ENCODE measurements around the gene MSRB3. TPM values are rescaled to one million over a fixed set of nuclear protein-coding genes. Genes with fewer than 3 reads are reported as not detected.

MSRB3 gene
- total RNA-seq, 1 experiment from 2014 or later = 40.6 TPM

DNA sequence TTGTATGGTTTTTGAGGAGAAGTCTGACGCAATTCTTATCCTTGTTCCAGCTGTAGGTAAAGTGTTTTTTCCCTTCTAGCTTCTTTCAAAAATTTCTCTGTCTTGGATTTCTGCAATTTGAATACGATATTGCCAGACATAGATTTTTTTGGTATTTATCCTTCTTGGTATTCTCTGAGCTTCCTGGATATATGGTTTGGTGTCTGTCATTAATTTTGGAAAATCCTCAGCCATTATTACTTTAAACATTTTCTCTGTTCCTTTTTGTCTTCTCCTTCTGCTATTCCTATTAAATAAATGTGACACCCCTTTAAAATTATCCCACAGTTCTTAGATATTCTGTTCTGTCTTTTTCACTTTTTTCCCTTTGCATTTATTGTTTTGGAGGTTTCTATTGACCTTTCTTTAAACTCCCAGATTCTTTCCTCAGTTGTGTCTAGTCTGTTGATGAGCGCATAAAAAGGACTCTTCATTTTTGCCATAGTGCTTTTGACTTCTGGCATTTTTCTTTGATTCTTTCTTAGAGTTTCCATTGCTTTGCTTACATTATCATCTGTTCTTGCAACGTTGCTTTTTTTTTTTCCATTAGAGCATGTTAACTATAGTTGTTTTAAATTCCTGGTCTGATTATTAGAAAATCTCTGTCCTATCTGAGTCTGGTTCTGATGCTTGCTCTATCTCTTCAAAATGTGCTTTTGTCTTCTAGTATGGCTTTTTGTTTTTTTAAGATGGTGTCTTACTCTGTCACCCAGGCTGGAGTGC is 129.1 kb downstream of the MSRB3 start:
- Histone ChIP-seq H3K36me3 (no peaks in the 10 kb centered on the region), H3K4me3 (no peak overlapping the region), H3K27me3 (no peaks in the 10 kb centered on the region), H3K9me3 (peaks cover 4% of the 10 kb centered on the region; the same call in 1 of the 2 replicates)
- DNase-seq = no peak

DNA sequence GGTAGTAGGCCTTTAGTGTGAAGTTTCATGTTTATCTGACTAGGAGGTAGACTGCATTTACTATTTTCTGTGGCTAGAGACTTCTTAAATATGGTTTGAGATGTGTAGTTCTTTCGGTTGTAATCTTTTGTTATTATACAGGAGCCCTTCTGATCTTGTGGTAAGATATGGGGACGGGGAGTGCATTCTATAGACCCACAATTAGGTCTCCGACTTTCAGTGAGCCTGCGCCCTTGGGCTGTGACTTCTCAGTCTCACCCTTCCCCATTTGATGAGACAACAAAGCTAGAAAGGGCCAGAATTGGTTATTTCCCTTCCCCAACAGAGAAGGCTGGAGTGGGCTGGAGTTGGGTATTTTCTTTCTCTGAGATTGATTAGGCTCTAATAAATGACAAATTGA is 130.0 kb downstream of the MSRB3 start:
- H3K27me3 ChIP-seq = no peaks in the 10 kb centered on the region
- DNase-seq = no peak
- no peak overlapping the region for H3K4me3 ChIP-seq
- H3K36me3 ChIP-seq = no peaks in the 10 kb centered on the region
- peaks cover 4% of the 10 kb centered on the region; the same call in 1 of the 2 replicates for H3K9me3 ChIP-seq

GRCh38 chr12:65409726-65410125 is 131.2 kb downstream of the MSRB3 start:
- no peak for DNase-seq
- Histone ChIP-seq H3K4me3 (no peak overlapping the region), H3K36me3 (no peaks in the 10 kb centered on the region)

GRCh38 chr12:65411171-65411570 is 132.7 kb downstream of the MSRB3 start:
- no peaks in the 10 kb centered on the region for H3K36me3 ChIP-seq
- H3K4me3 ChIP-seq = no peak overlapping the region
- no peak for DNase-seq
- peaks cover 4% of the 10 kb centered on the region; the same call in 1 of the 2 replicates for H3K9me3 ChIP-seq
- H3K27me3 ChIP-seq = no peaks in the 10 kb centered on the region

More at GRCh38 chr12:65409726-65410125, 131.2 kb downstream of the MSRB3 start:
- Histone ChIP-seq H3K27me3 (no peaks in the 10 kb centered on the region), H3K9me3 (peaks cover 4% of the 10 kb centered on the region; the same call in 1 of the 2 replicates)

- peaks cover 3% of the 10 kb centered on the region; the same call in 1 of the 2 replicates for H3K36me3 ChIP-seq
- no peak overlapping the region for H3K4me3 ChIP-seq
- no peaks in the 10 kb centered on the region for H3K27me3 ChIP-seq
- DNase-seq = no peak
- no peaks in the 10 kb centered on the region for H3K9me3 ChIP-seq
Observed at GRCh38 chr12:65414526-65414925, 136.0 kb downstream of the MSRB3 start.

GRCh38 chr12:65415826-65416225 is 137.3 kb downstream of the MSRB3 start:
- peaks cover 1% of the 10 kb centered on the region; the same call in 1 of the 2 replicates for H3K9me3 ChIP-seq
- peaks cover 3% of the 10 kb centered on the region; the same call in 1 of the 2 replicates for H3K36me3 ChIP-seq
- H3K27me3 ChIP-seq = no peaks in the 10 kb centered on the region
- no peak for DNase-seq
- no peak overlapping the region for H3K4me3 ChIP-seq

DNA sequence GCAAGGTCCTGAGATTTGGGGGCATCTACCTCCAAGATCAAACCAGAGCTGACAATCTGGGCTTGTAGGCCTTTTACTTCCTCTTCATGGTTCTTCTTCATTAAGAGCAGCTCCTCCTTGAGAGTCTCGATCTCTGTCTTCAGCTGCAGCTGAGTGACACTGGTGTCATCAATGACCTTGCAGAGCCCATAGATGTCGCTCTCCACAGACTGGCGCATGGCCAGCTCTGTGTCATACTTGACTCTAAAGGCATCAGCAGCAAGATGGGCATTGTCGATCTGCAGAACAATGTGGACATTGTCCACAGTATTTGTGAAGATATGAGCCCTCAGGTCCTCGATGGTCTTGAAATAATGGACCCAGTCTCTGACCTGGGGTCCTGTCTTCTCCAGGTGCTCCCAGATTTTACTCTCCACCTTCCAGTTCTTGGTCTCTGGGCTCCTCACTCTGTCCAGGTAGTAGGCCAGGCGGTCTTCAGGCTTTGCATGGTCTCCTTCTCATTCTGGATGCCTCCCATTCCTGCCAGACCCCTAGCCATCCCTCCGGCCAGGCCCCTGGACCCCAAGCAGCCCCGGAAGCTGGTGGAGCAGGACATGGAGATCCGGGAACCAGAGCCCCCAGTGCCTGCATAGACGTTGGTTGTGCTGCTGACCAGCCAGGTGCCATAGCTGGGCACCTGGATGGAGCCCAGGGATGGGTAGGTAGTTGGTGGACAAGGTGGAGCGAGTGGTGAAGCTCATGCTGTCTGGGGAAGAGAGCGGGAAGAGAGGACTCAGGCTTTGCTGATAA is 141.0 kb downstream of the MSRB3 start:
- peaks cover 12% of the 10 kb centered on the region for H3K9me3 ChIP-seq
- H3K27me3 ChIP-seq = no peaks in the 10 kb centered on the region
- DNase-seq = no peak
- H3K36me3 ChIP-seq = peaks cover 9% of the 10 kb centered on the region; the same call in 1 of the 2 replicates
- no peak overlapping the region for H3K4me3 ChIP-seq

DNA sequence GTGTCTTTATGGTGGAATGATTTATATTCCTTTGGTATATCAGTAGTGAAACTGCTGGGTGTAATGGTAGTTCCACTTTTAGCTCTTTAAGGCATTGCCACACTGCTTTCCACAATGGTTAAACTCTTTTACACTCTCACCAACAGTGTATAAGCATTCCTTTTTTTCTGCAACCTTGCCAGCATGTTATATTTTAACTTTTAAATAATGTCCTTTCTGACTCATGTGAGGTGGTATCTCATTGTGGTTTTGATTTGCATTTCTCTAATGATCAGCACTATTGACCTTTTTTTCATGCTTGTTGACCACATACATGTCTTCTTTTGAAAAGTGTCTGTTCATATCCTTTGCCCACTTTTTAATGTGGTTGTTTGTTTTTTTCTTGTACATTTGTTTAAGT is 142.5 kb downstream of the MSRB3 start:
- H3K4me3 ChIP-seq = no peak overlapping the region
- peaks cover 12% of the 10 kb centered on the region for H3K9me3 ChIP-seq
- peaks cover 9% of the 10 kb centered on the region; the same call in 1 of the 2 replicates for H3K36me3 ChIP-seq
- H3K27me3 ChIP-seq = no peaks in the 10 kb centered on the region
- DNase-seq = no peak

DNA sequence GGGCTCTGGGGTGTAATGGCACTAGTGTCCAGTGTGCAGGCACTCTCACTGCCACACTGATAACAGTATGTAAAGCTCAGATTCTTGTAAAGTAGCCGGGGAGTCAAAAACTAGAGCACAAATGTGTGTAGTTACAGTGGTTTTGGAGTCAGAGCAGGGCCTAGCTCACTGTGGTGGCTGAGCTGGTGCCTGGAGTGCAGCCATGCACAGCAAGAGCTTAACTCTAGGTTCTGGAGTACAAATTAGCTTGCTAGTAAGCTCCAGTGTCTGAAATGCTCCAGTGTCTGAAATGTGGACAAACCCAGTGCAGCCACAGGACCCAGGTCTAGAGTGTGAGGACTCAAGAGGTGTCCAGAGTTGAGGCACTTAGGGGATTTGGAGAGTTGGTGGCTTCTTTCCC is 149.2 kb downstream of the MSRB3 start:
- no peaks in the 10 kb centered on the region for H3K36me3 ChIP-seq
- no peaks in the 10 kb centered on the region for H3K27me3 ChIP-seq
- peaks cover 10% of the 10 kb centered on the region; the same call in 1 of the 2 replicates for H3K9me3 ChIP-seq
- H3K4me3 ChIP-seq = no peak overlapping the region
- no peak for DNase-seq

GRCh38 chr12:65430006-65430405 is 151.5 kb downstream of the MSRB3 start:
- H3K36me3 ChIP-seq = no peaks in the 10 kb centered on the region
- H3K4me3 ChIP-seq = no peak overlapping the region
- peaks cover 7% of the 10 kb centered on the region; the same call in 1 of the 2 replicates for H3K9me3 ChIP-seq
- DNase-seq = no peak
- H3K27me3 ChIP-seq = no peaks in the 10 kb centered on the region

DNA sequence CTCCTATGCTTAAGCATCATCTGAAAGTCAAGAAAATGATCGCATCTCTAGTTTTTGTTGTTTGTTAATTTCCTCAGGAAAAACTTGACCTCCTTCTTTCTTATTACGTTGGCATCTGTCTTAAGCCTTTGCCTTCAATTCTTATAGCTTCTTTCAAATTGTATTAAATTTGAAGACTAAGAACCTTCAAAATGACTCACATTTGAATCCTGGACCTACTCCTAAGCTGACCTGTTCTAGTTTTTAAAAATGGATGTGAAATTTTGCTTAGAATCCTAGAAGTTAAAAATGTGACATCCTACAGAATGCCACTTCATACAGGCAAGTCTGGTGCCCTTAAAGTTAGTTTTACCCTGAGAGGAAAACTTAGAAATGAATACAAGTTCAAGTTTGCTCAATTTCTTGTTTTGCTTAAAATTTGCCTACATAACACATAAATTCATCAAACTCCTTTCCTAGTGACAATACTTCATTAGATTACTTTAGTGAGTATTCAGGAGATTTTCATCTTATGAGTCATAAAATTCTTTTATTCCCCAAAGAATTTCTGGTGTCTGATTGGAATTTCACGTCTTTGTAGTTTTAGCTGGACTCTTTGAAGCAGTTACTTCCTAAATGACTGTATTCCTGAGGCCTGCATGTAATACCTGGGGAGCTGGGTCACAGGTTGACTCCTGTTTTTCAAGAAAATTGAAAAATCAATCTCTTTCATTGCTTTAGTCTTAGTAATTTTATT is 152.3 kb downstream of the MSRB3 start:
- Histone ChIP-seq H3K4me3 (no peak overlapping the region), H3K27me3 (no peaks in the 10 kb centered on the region), H3K36me3 (no peaks in the 10 kb centered on the region), H3K9me3 (peaks cover 7% of the 10 kb centered on the region; the same call in 1 of the 2 replicates)
- DNase-seq = no peak

GRCh38 chr12:65432114-65432513 is 153.6 kb downstream of the MSRB3 start:
- no peaks in the 10 kb centered on the region for H3K27me3 ChIP-seq
- no peak overlapping the region for H3K4me3 ChIP-seq
- H3K36me3 ChIP-seq = no peaks in the 10 kb centered on the region
- H3K9me3 ChIP-seq = no peaks in the 10 kb centered on the region; the same call in 1 of the 2 replicates
- no peak for DNase-seq

DNA sequence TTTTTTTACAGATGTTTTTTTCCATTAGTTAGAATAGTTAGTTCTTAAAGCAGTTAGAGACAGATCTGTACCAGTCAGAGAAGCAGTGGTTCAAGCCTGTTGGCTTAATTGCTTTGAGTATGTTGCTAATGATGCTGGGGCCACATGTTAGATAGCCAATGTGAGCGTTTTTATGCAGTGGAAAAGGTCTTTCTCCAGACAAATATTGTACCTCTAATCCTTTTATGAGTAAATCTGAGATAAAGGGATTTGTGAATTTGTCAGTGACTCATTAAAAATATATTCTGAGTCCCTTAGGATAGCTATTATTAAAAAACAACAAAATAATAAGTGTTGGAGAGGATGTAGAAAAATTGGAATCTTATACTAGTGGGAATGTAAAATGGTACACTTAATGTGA is 154.2 kb downstream of the MSRB3 start:
- Histone ChIP-seq H3K4me3 (no peak overlapping the region), H3K36me3 (no peaks in the 10 kb centered on the region), H3K9me3 (no peaks in the 10 kb centered on the region), H3K27me3 (no peaks in the 10 kb centered on the region)
- DNase-seq = no peak

DNA sequence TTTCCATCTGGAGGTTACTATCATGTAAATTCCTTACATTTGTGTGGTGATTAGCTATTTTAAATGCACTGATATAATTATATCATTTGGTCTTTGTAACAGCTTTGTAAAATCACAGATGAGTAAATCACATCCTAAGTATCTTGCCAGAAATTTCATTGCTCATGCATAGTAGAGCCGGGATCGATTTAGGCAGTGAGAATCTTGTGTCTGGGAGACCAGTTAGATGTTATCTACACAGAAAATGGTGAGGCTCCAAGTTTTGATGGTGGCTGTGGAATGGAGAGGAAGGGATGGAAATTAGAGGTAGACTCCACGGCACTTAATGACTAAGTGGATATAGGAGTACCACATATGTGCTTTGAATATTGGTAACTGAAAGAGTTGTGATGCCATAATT is 156.3 kb downstream of the MSRB3 start:
- no peaks in the 10 kb centered on the region for H3K36me3 ChIP-seq
- H3K27me3 ChIP-seq = no peaks in the 10 kb centered on the region
- H3K4me3 ChIP-seq = no peak overlapping the region
- no peak for DNase-seq
- H3K9me3 ChIP-seq = no peaks in the 10 kb centered on the region

DNA sequence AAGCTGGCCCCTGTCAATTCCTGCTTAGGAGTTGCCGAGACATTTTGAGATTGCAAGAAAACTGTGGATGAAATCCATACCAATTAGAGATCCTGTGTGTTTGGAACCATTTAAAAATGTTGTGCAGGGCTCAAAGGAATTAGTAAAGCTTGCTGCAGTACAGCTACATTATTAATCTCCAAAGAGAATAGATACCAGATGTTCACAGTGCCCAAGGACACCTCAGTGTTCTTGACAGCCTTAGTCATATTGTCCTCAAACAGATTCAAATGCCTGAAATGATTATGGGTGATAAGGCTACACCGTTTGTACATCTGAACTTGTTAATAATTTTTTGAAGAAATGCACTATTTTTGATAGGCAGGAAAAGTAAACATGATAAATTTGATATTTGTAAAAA is 164.6 kb downstream of the MSRB3 start:
- DNase-seq = no peak
- H3K36me3 ChIP-seq = no peaks in the 10 kb centered on the region
- no peaks in the 10 kb centered on the region for H3K27me3 ChIP-seq
- no peaks in the 10 kb centered on the region for H3K9me3 ChIP-seq
- no peak overlapping the region for H3K4me3 ChIP-seq

GRCh38 chr12:65444996-65445395 is 166.5 kb downstream of the MSRB3 start:
- Histone ChIP-seq H3K4me3 (no peak overlapping the region), H3K9me3 (no peaks in the 10 kb centered on the region), H3K36me3 (no peaks in the 10 kb centered on the region), H3K27me3 (no peaks in the 10 kb centered on the region)
- DNase-seq = no peak

DNA sequence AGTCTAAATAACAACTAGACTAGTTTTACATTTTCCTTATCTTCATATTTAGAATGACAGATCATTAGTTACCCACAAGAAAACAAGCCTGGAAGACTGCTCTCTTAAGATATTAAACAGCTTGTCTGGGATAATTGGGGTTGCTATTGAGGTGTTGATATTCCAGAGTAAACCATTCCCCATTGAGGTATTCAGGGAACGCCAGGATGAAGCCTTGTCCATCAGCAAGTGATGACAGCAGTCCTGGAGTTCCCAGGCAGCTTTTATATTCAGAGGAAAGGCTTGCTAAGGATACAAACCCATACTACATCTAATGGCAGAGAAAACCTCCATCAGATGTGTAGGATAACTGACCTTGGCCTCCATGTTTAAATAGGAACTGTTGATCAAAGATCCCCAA is 168.4 kb downstream of the MSRB3 start:
- Histone ChIP-seq H3K36me3 (no peaks in the 10 kb centered on the region), H3K27me3 (no peaks in the 10 kb centered on the region), H3K4me3 (no peak overlapping the region), H3K9me3 (no peaks in the 10 kb centered on the region)
- no peak for DNase-seq

All from MG63 (cell line).